ENCODE measurements around the gene SARDH. TPM values are rescaled to one million over a fixed set of nuclear protein-coding genes. Genes with fewer than 3 reads are reported as not detected.
A peak's percentile ranks its signal among the peaks of the same experiment; 100 is the strongest.

SARDH gene
- total RNA-seq, 4 donors from 2014 or later: 0.62 to 2.3 (median 1.2) TPM; not detected in 1

DNA sequence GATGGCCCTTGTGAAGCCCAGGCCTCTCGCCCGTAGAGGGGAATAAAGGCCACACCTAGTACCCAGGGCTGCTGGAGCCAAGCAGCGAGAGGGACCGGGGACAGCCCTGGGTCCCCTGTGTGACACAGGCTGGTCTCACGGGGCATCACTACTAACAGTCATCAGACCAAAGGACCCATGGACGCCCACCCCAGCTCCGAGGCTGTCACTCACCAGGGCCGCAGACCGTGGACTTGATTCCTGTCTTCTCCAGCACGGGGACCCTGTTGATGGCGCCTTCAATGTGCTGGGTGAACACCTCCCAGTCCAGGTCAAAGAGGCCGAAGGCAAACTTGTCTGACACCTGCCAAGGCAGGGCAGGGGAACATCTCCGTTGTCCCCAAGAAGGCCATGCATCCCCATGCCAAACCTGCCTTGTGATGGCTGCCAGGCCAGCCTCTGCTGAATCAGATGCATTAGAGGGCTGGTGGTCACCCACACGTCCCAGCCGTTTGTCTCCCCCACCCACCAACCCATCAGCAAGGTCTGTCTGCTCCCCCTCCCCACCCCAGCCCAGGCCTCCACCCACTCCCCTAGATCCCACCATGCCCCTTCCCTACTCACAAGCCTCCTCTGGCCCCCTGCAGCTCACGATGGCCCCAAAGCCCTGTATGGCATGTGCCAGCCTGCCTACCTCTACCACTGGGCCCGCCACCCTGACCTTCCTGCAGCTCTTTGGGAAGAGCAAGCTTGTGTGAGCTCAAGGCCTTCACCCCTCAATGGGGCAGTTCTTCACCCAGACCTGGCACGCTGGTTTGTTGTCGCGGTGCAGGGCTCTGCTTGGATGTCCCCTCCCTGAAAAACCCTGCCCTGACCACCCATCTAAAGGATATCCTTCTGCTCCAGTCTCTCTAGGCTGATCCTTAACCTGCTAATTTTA is 20.8 kb downstream of the SARDH start:
- no peaks in the 10 kb centered on the region for H3K9me3 ChIP-seq
- peaks cover 16% of the 10 kb centered on the region for H3K27me3 ChIP-seq
- WGBS, 2 donors (ENCODE audit: low coverage in 1 of 2): 92 to 100% methylated on average over 2 to 6 of the region's 20 CpGs
- H3K36me3 ChIP-seq: no peaks in the 10 kb centered on the region
- no peak for ATAC-seq
- no peak overlapping the region for H3K27ac ChIP-seq
- H3K4me1 ChIP-seq: peaks cover 0 to 17% (median 0%) of the 10 kb centered on the region in 3 donors
- TF ChIP-seq EP300 (IDR thresholded peaks at IDR 0.05) (no peak), POLR2AphosphoS5 (IDR thresholded peaks at IDR 0.05) (no peak), POLR2A (IDR thresholded peaks at IDR 0.05) (no peak)
- TF ChIP-seq, protein P1, sequence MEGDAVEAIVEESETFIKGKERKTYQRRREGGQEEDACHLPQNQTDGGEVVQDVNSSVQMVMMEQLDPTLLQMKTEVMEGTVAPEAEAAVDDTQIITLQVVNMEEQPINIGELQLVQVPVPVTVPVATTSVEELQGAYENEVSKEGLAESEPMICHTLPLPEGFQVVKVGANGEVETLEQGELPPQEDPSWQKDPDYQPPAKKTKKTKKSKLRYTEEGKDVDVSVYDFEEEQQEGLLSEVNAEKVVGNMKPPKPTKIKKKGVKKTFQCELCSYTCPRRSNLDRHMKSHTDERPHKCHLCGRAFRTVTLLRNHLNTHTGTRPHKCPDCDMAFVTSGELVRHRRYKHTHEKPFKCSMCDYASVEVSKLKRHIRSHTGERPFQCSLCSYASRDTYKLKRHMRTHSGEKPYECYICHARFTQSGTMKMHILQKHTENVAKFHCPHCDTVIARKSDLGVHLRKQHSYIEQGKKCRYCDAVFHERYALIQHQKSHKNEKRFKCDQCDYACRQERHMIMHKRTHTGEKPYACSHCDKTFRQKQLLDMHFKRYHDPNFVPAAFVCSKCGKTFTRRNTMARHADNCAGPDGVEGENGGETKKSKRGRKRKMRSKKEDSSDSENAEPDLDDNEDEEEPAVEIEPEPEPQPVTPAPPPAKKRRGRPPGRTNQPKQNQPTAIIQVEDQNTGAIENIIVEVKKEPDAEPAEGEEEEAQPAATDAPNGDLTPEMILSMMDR (IDR thresholded peaks at IDR 0.05): no peak
- H3K4me3 ChIP-seq: no peak overlapping the region

DNA sequence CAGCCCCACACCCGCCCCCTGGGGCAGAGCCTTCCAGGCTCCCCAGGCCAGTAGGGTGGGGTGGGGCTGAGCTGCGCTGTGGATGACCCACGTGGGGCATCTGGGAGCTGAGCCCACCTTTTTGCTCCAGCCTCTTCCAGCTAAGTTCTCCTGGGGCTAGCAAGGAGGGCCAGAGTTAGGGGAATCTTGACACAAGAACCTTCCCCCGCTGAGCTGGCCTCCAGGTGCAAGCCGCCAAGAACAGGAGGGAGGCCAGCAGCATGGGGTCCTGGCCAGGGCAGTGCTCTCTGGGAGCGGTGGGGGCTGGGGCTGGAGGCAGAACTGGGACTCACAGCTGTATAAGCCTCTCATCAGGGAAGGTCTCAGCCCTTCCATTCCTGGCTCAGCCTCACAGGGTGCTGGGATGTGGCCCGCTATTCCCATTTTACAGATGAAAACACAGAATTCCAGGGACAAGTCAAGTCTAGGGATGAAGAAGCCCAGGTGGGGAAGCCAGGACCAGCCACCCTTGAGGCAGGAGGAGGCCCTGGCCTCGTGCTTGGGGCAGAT is 21.5 kb downstream of the SARDH start:
- H3K27me3 ChIP-seq: peaks cover 16% of the 10 kb centered on the region
- TF ChIP-seq POLR2AphosphoS5 (IDR thresholded peaks at IDR 0.05) (no peak), POLR2A (IDR thresholded peaks at IDR 0.05) (no peak)
- TF ChIP-seq, protein P1 (IDR thresholded peaks at IDR 0.05): no peak
- peak overlapping the region in 1 of 4 donors; percentile 0 for H3K27ac ChIP-seq
- H3K4me1 ChIP-seq: peaks cover 0 to 17% (median 0%) of the 10 kb centered on the region in 3 donors
- no peaks in the 10 kb centered on the region for H3K9me3 ChIP-seq
- no peak overlapping the region for H3K4me3 ChIP-seq
- 100% methylated on average over 1 of the region's 8 CpGs; no CpG with 5 or more reads in 1 of the 2 donors for WGBS, 2 donors (ENCODE audit: low coverage in 1 of 2)
- no peaks in the 10 kb centered on the region for H3K36me3 ChIP-seq
- ATAC-seq: peak; percentile 45

DNA sequence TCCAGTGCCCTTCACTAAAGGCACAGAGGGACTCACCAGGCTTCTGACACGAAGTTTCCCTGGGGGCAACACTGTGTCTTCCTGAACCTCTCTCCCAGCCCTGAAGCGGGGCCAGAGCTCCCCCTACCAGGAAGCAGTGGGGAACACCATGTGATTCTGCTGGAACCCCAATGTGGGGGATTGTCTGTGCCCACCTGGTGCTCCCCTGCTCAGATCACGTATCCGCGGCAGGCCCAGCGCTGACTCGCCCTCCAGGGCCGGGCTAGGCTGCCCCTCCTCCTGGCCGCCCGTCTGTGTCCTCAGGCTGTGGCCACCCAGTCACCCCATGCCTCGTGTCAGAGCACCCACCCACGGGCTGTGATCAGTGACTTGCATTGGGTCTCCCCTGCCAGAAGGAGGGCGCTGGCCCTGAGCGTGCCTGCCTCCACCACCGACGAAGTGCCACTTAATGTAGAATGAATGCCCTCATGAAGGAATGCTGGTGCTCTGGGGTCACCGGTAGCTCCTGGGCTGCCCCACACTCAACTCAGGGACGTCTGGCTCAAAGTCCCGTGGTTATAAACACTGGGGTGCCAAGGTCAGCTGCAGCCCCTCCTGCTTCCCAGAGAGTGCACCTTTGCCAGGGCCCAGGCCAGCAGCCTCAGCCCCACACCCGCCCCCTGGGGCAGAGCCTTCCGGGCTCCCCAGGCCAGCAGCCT is 22.1 kb downstream of the SARDH start:
- Histone ChIP-seq H3K27ac (peak overlapping the region in 3 of 4 donors; percentile 0 to 29 (median 24)), H3K27me3 (peaks cover 16% of the 10 kb centered on the region), H3K4me3 (no peak overlapping the region), H3K4me1 (peaks cover 0 to 17% (median 0%) of the 10 kb centered on the region in 3 donors), H3K9me3 (no peaks in the 10 kb centered on the region), H3K36me3 (no peaks in the 10 kb centered on the region)
- WGBS, 2 donors (ENCODE audit: low coverage in 1 of 2): 50 to 70% methylated on average over 4 to 6 of the region's 21 CpGs
- TF ChIP-seq, protein P1 (IDR thresholded peaks at IDR 0.05): peak in 1 of 4 experiments; percentile 34
- TF ChIP-seq POLR2A (IDR thresholded peaks at IDR 0.05): no peak
- ATAC-seq: no peak

DNA sequence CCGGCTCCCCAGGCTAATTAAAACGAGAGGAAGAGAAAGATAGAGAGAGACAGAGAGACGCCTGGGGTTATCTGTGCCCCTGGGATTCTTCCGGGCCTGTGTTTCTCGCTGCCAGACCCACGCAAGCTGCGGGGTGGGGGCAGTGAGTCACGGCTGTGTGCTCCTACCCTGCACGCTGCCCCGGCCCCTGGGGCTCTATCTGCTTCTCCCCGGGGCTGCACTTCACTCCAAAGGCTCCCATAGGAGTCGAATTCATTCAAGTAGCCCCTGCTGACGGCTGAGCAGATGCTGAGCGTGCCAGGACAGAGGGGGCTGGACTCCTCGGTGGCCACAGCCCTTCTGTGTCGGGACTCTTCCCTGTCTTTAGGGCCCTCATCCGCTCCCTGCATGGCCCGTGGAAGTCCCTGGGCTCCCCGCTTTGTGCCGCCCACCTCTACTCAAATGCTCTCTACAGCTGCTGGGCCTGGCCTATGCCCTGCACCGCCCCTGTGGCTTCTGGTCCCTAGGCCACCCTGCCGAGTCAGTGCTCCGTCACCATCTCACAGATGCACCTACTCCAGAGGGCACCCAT is 22.8 kb downstream of the SARDH start:
- peak; percentile 16 for ATAC-seq
- no CpG with 5 or more reads among the region's 23 CpGs for WGBS, 2 donors (ENCODE audit: low coverage in 1 of 2)
- peaks cover 16% of the 10 kb centered on the region for H3K27me3 ChIP-seq

More for the DNA sequence above, 22.8 kb downstream of the SARDH start:
- no peaks in the 10 kb centered on the region for H3K9me3 ChIP-seq
- no peaks in the 10 kb centered on the region for H3K36me3 ChIP-seq
- peaks cover 0 to 17% (median 0%) of the 10 kb centered on the region in 3 donors for H3K4me1 ChIP-seq
- no peak for TF ChIP-seq EP300 (IDR thresholded peaks at IDR 0.05)
- TF ChIP-seq, protein P1 (IDR thresholded peaks at IDR 0.05): no peak
- no peak for TF ChIP-seq POLR2AphosphoS5 (IDR thresholded peaks at IDR 0.05)
- no peak for TF ChIP-seq POLR2A (IDR thresholded peaks at IDR 0.05)
- no peak overlapping the region for H3K4me3 ChIP-seq
- H3K27ac ChIP-seq: peak overlapping the region in 2 of 4 donors; percentile 24 to 29
